NB4 (cell line): Measurements from ENCODE around the gene THSD4.

Source experiments
- DNase-seq: peaks from one replicate; pipeline ENCODE4 v3.0.0; 2010; ENCODE audit warnings: low read depth
- H3K4me3 ChIP-seq: one replicate; pipeline ENCODE4 v1.5.1; 2011; ENCODE audit warnings: mild to moderate bottlenecking, low read depth, low read length, moderate library complexity
- CTCF ChIP-seq: IDR thresholded peaks from one replicate; pipeline ENCODE4 v1.5.1; 2012; ENCODE audit warnings: low read depth, low read length
- MAX ChIP-seq: IDR thresholded peaks from 2 replicates; pipeline ENCODE4 v1.6.1; 2011; ENCODE audit warnings: low read depth, low read length
- MYC ChIP-seq: IDR thresholded peaks from 2 replicates; pipeline ENCODE4 v1.6.1; 2011; ENCODE audit warnings: low read depth, low read length
- POLR2A ChIP-seq: IDR thresholded peaks from 2 replicates; pipeline ENCODE4 v1.6.1; 2011; ENCODE audit warnings: mild to moderate bottlenecking; ENCODE audit not compliant: insufficient read length; ENCODE audit errors: extremely low read depth

THSD4 gene

GRCh38 chr15:71698742-71699141 is 583.5 kb downstream of the THSD4 start:
- DNase-seq, result no peak
- TF ChIP-seq MYC, result no peak
- TF ChIP-seq MAX, result no peak
- no peak for TF ChIP-seq CTCF
- no peak for TF ChIP-seq POLR2A
- no peak overlapping the region for H3K4me3 ChIP-seq

- H3K4me3 ChIP-seq, result no peak overlapping the region
- no peak for TF ChIP-seq MYC
- TF ChIP-seq CTCF, result no peak
- TF ChIP-seq MAX, result no peak
- no peak for TF ChIP-seq POLR2A
- DNase-seq, result no peak
Measured at GRCh38 chr15:71699977-71700376, 584.7 kb downstream of the THSD4 start.

- no peak overlapping the region for H3K4me3 ChIP-seq
- DNase-seq, result no peak
Measured at GRCh38 chr15:71701808-71702207, 586.5 kb downstream of the THSD4 start.

GRCh38 chr15:71702496-71702895 is 587.2 kb downstream of the THSD4 start:
- TF ChIP-seq CTCF, result no peak
- no peak for TF ChIP-seq MAX
- no peak for TF ChIP-seq POLR2A
- no peak for TF ChIP-seq MYC
- no peak overlapping the region for H3K4me3 ChIP-seq
- no peak for DNase-seq

More at GRCh38 chr15:71701808-71702207, 586.5 kb downstream of the THSD4 start:
- TF ChIP-seq CTCF (no peak), MAX (no peak), POLR2A (no peak), MYC (no peak)

GRCh38 chr15:71705151-71705550 is 589.9 kb downstream of the THSD4 start:
- no peak for DNase-seq
- no peak for TF ChIP-seq CTCF
- no peak for TF ChIP-seq MYC
- TF ChIP-seq MAX, result no peak
- TF ChIP-seq POLR2A, result no peak
- no peak overlapping the region for H3K4me3 ChIP-seq
